Endothelial cell of umbilical vein (primary cell): ENCODE measurements around the gene CMTM8. TPM values are rescaled to one million over a fixed set of nuclear protein-coding genes. Genes with fewer than 3 reads are reported as not detected.

ENCODE experiments used
- BruUV-seq: library from RNA; stranded (reverse); fragments of 400-500 nt; replicated peaks from 2 replicates; lab custom pipeline; 2021; lab: Mats Ljungman, UMichigan
- CTCF ChIA-PET: fragments of 300-600, 350-600 bp; sonication (Branson Sonifier 250); formaldehyde crosslinking; loops from one replicate; lab custom pipeline; 2021; ENCODE audit warnings: antibody characterized with exemption, inconsistent platforms; lab: Charles Lee
- POLR2A ChIA-PET: fragments of 300-600, 350-600 bp; sonication (Branson Sonifier 250); formaldehyde crosslinking; loops from one replicate; lab custom pipeline; 2021; ENCODE audit warnings: antibody characterized with exemption, inconsistent platforms; lab: Charles Lee
- DNase-seq: peaks from one replicate; pipeline ENCODE4 v3.0.0-alpha.2; 2011; ENCODE audit warnings: low read depth, low spot score
- FAIRE-seq: peaks from 2 replicates; lab custom pipeline; 2011; peaks lifted over from hg19 to GRCh38; lab: Jason Lieb, UNC
- H2AFZ ChIP-seq: 2 replicates; pipeline ENCODE4 v1.6.0; 2012; ENCODE audit warnings: low read depth, low read length, control low read depth, inconsistent platforms
- H3K27ac ChIP-seq: 2 replicates; pipeline ENCODE4 v1.5.1; 2011; ENCODE audit warnings: low read depth, mild to moderate bottlenecking, control low read depth, low read length, moderate library complexity; ENCODE audit not compliant: insufficient read depth
- H3K27me3 ChIP-seq, 2 experiments: 2 replicates each; pipeline versions ENCODE4 v1.6.0 to v1.6.1; 2011; ENCODE audit warnings: low read length in 2 of 2, mixed read lengths in 1 of 2; ENCODE audit not compliant: control insufficient read depth in 2 of 2, insufficient read depth in 2 of 2
- H3K36me3 ChIP-seq, 2 experiments: 2 replicates in 1 of 2; 3 replicates in 1 of 2; pipeline ENCODE4 v1.5.1; 2011; ENCODE audit warnings: low read length in 2 of 2, mild to moderate bottlenecking in 1 of 2, moderate library complexity in 1 of 2; ENCODE audit not compliant: control insufficient read depth in 2 of 2, insufficient read depth in 2 of 2; ENCODE audit errors: extremely low read depth in 1 of 2
- H3K4me1 ChIP-seq: 3 replicates; pipeline ENCODE4 v1.5.1; 2011; ENCODE audit warnings: mild to moderate bottlenecking, low read length; ENCODE audit not compliant: control insufficient read depth, insufficient read depth; ENCODE audit errors: extremely low read depth
- H3K4me2 ChIP-seq: 2 replicates; pipeline ENCODE4 v1.6.1; 2011; ENCODE audit warnings: low read length, control low read depth, mixed read lengths; ENCODE audit not compliant: insufficient read depth
- H3K4me3 ChIP-seq, 3 experiments: fragments of 200-600 bp in 1 of 3; sonication (generic), shearing (Covaris generic) in 1 of 3; replicated peaks in 1 of 3; 2 replicates each; pipeline ENCODE4 v1.5.1; 2011 to 2016; ENCODE audit warnings: control low read depth in 3 of 3, low read length in 3 of 3, mild to moderate bottlenecking in 2 of 3, inconsistent platforms in 1 of 3, low read depth in 1 of 3, moderate library complexity in 1 of 3; ENCODE audit not compliant: insufficient read depth in 1 of 3
- H3K79me2 ChIP-seq: 2 replicates; pipeline ENCODE4 v1.6.0; 2012; ENCODE audit warnings: low read length, inconsistent platforms; ENCODE audit not compliant: control insufficient read depth, insufficient read depth
- H3K9ac ChIP-seq: replicated peaks from 2 replicates; pipeline ENCODE3; 2011; ENCODE audit warnings: low read length, control low read depth; ENCODE audit not compliant: insufficient read depth; ENCODE audit errors: extremely low read depth
- H3K9me1 ChIP-seq: replicated peaks from 3 replicates; pipeline ENCODE4 v1.6.0; 2011; ENCODE audit warnings: mild to moderate bottlenecking, low read length; ENCODE audit not compliant: control insufficient read depth, insufficient read depth; ENCODE audit errors: extremely low read depth
- H3K9me3 ChIP-seq: replicated peaks from 2 replicates; pipeline ENCODE4 v1.5.1; 2012; ENCODE audit warnings: low read length, inconsistent platforms; ENCODE audit not compliant: control insufficient read depth, insufficient read depth
- H4K20me1 ChIP-seq: replicated peaks from 2 replicates; pipeline ENCODE3; 2011; ENCODE audit warnings: mild to moderate bottlenecking, low read length; ENCODE audit not compliant: control insufficient read depth, insufficient read depth; ENCODE audit errors: extremely low read depth
- EZH2 ChIP-seq: IDR thresholded peaks from 2 replicates; pipeline ENCODE4 v1.6.1; 2012; ENCODE audit warnings: borderline replicate concordance, low read depth, mild to moderate bottlenecking, moderate library complexity, low read length, inconsistent platforms; ENCODE audit not compliant: severe bottlenecking
- GATA2 ChIP-seq: IDR thresholded peaks from 2 replicates; pipeline ENCODE4 v1.7.0; 2011; ENCODE audit warnings: low read depth, mild to moderate bottlenecking, moderate library complexity, mixed read lengths, low read length; ENCODE audit not compliant: insufficient read length, insufficient read depth
- MYC ChIP-seq: IDR thresholded peaks from one replicate; pipeline ENCODE4 v1.6.1; 2011; ENCODE audit warnings: mild to moderate bottlenecking, low read depth, low read length
- POLR2AphosphoS5 ChIP-seq: IDR thresholded peaks from 2 replicates; pipeline ENCODE4 v1.6.1; 2012; ENCODE audit warnings: low read depth, mild to moderate bottlenecking, control low read depth, low read length, moderate library complexity; ENCODE audit not compliant: insufficient read depth
- dilution Hi-C: fragments of 300-500 bp; cut with MboI; formaldehyde crosslinking; loops from one replicate; pipeline ENCODE4 v1.15.0; 2019; ENCODE audit warnings: low sequenced_read_pairs; ENCODE audit not compliant: extremely low pct_ligation_motif_present
- intact Hi-C: fragments of 100-400 bp; cut with micrococcal nuclease; formaldehyde crosslinking; loops from one replicate; pipeline ENCODE4 v1.10.0; 2022
- polyA plus RNA-seq, 4 experiments: library from polyadenylated mRNA; depleted of rRNA in 3 of 4; stranded (reverse) in 3 of 4; unstranded in 1 of 4; fragments of >200 nt; gene quantifications; 2 replicates each; pipeline versions ENCODE4 v1.2.1 to v1.2.3, GENCODE V29; 2011 to 2012; ENCODE audit warnings: missing spikeins in 1 of 4
- total RNA-seq: library from RNA; stranded (reverse); gene quantifications from 2 replicates; pipeline ENCODE4 v1.2.3, GENCODE V29; 2021

CMTM8 gene
- total and polyA plus RNA-seq, 2 donors (not counting 3 experiments of a cell fraction or from before 2014, with no cell fraction given) = 7.3 to 11.9 TPM

DNA sequence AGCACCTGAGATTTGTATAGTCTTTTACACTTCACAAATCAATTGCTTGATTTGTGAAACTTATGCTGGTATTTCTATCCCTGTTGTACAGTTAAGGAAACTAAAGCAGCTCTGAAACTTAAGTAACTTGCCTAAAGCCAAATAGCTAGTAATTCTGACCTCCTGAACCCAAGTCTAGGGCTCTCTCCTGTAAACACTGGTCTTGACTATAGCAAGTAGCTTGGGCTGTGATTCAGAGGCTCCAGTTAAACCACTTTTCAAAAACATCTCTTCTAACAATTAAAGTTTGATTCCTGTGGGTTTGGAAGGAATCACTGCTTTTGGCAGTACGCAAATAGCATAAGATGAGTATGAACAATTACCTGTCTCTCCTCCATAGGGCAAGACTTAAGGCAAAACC lies 18.5 kb upstream of the CMTM8 start:
- H3K27me3 ChIP-seq = no peaks in the 10 kb centered on the region
- H2AFZ ChIP-seq = no peak overlapping the region
- H3K36me3 ChIP-seq = no peaks in the 10 kb centered on the region
- H3K4me1 ChIP-seq = peaks cover 5% of the 10 kb centered on the region
- no peaks in the 10 kb centered on the region for H3K9me1 ChIP-seq
- no peak overlapping the region for H3K27ac ChIP-seq
- ChIA-PET CTCF (no interaction called here), POLR2A (no interaction called here)
- TF ChIP-seq EZH2 (no peak), GATA2 (no peak)
- H3K4me2 ChIP-seq = no peak overlapping the region
- dilution Hi-C loops (no loop called here), intact Hi-C loops (no loop called here)
- FAIRE-seq (no peak), DNase-seq (no peak)
- no peaks in the 10 kb centered on the region for H4K20me1 ChIP-seq
- H3K9ac ChIP-seq = no peak overlapping the region
- no peaks in the 10 kb centered on the region for H3K9me3 ChIP-seq
- H3K4me3 ChIP-seq = no peak overlapping the region
- BruUV-seq = no TSS peak
- H3K79me2 ChIP-seq = no peaks in the 10 kb centered on the region

DNA sequence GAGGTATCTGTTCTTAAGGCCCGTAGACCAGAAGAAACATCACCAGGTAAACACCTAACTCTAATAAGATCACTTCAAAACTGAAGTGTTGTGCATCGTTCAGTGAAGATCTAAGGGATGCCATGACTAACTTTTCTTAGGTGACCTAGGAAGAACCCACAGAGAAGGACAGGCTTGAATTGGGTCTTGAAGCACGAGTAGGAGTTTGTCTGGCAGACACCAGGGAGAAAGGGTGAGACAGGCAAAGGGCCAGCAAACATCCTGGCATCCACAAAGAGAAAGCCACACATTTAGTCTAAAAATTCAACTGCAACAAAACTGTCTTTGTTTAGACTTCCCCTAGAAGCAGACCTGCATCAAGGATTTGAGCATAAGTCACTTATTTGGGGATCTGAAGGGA lies 15.5 kb upstream of the CMTM8 start:
- Histone ChIP-seq H3K9ac (no peak overlapping the region), H3K79me2 (no peaks in the 10 kb centered on the region), H3K36me3 (no peaks in the 10 kb centered on the region), H4K20me1 (no peaks in the 10 kb centered on the region), H3K27me3 (no peaks in the 10 kb centered on the region), H3K4me1 (peaks cover 15% of the 10 kb centered on the region), H3K9me1 (no peaks in the 10 kb centered on the region), H2AFZ (no peak overlapping the region), H3K4me3 (no peak overlapping the region), H3K4me2 (no peak overlapping the region), H3K9me3 (no peaks in the 10 kb centered on the region), H3K27ac (no peak overlapping the region)
- dilution Hi-C loops (no loop called here), intact Hi-C loops (no loop called here)
- no peak for TF ChIP-seq EZH2
- no peak for TF ChIP-seq POLR2AphosphoS5
- TF ChIP-seq GATA2 = no peak
- TF ChIP-seq MYC = no peak
- FAIRE-seq = no peak
- no TSS peak for BruUV-seq
- ChIA-PET CTCF (no interaction called here), POLR2A (no interaction called here)
- no peak for DNase-seq
